Measurements from ENCODE around the gene TBC1D14.
A peak's percentile ranks its signal among the peaks of the same experiment; 100 is the strongest.
"Not testable (repeated sequence)": the region's sequence is repeated elsewhere in the genome, so short reads cannot be mapped to it uniquely, and the experiment has no call there.

TBC1D14 gene

GRCh38 chr4:6890358-6890757 is 19.3 kb upstream of the TBC1D14 start:
- no peak for DNase-seq (ENCODE audit: low spot score)

- not testable (repeated sequence) for DNase-seq (ENCODE audit: low spot score)
These were observed 18.7 kb upstream of the TBC1D14 start for GRCh38 chr4:6890971-6891370.

DNA sequence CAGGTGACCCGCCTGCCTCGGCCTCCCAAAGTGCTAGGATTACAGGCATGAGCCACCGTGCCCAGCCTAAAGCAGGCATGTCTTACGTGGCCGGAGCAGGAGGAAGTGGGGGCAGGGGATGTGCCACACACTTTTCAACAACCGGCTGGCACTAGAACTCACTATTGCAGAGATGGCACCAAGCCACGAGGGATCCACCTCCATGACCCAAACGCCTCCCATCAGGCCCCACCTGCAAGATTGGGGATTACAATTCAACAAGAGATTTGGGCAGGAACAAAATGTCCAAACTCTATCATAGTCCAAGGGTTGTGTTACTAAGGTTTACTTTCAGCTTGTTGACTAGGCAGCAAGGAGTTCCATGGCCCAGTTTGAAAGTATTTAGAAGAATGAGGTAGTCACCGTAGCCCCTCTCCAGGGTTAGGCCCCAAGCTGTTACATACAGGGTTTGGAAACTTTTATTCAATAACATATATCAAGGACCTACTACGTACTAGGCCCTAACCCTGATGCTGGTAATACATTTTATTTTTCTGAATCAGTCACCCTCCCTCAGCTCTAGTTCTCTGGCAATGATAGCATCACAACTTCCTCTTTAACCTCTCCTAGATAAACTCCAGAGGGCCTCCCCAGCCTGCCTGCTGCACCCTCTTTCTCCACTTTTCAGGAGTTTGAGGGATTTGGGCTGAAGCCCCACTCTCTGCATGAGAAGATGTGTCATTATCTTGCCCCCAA is 18.0 kb upstream of the TBC1D14 start:
- peak; percentile 41 for DNase-seq (ENCODE audit: low spot score)

GRCh38 chr4:6892190-6892908 is 17.3 kb upstream of the TBC1D14 start:
- DNase-seq (ENCODE audit: low spot score): peak; percentile 80

DNA sequence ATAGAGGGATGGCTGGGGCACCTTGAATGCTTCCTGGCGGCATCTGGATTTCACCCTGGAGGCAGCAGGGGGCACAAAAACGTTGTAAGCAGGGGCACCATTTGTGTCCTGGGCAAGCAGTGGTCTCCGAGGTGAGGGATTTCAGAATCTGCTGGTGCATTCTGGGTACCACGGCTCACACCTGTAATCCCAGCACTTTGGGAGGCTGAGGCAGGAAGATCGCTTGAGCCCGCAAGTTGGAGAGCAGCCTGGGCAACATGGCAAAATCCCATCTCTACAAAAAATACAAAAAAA is 16.8 kb upstream of the TBC1D14 start:
- DNase-seq (ENCODE audit: low spot score): no peak

DNA sequence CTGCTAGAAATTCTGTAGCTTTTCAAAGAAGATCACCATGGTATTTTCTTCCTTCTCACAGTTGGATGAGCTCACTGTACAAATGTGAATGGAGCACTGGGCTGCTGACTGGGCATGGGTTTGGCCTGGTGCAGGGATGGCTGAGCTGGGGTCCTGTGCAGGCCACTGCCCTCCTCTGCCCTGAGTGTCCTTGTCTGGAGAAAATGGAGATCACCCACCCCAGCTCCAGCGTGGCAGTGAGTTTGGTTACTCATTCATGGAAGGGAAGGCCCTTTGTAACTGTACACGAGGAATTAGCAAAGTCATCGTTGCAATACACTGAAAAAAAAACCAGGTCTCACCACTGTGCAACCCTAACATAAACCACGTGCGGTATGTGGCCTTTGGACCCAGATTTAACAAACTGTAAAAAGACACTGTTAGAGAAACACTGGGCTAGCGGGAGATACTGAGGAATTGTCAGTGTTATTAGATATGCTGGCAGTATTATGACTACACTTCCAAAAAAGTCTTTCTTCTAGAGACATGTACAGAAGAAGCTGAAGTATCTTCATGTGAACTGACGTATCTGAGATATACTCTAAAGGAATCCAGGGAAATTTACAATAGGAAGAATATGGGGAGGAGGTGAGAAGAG is 16.1 kb upstream of the TBC1D14 start:
- DNase-seq (ENCODE audit: low spot score): peak; percentile 65

- no peak for DNase-seq (ENCODE audit: low spot score)
These were observed 15.5 kb upstream of the TBC1D14 start for GRCh38 chr4:6894086-6894478.

DNA sequence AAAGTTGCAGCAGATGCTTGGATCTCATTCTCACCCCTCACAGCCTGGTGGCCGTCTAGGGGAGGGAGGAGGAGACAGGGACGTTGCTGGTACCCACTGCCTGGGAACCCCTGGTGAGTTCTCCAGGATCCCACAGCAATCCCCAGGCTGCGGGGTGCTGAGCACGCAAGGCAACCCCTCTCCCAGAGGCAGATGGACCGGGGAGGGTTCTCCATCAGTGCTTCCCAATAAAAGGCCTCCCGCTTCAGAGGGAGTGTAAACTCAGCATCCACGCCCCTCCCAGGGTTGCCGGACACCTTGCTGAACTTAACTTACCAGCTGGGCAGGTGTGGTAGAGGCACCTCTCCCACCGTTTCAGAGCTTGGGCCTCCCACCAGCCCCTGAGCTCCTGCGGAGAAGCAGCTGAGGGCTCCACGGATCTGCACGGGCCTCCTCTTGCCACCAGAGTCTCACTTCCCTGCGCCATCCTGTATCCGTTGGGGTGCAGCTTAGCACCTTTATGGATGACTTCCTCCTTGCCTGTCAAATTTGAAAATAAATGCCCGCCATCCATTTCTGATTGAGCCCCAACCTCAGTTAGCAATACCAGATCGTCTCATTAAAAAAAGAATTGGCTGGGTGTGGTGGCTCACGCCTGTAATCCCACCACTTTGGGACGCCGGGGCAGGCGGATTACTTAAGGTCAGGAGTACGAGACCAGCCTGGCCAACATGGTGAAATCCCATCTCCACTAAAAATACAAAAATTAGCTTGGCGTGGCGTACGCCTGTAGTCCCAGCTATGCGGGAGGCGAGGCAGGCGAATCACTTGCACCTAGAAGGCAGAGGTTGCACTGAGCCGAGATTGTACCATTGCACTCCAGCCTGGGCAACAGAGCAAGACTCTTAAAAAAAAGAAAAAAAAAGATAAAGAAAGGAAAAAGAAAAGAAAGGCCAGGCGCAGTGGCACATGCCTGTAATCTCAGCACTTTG is 14.8 kb upstream of the TBC1D14 start:
- no peak for DNase-seq (ENCODE audit: low spot score)

DNA sequence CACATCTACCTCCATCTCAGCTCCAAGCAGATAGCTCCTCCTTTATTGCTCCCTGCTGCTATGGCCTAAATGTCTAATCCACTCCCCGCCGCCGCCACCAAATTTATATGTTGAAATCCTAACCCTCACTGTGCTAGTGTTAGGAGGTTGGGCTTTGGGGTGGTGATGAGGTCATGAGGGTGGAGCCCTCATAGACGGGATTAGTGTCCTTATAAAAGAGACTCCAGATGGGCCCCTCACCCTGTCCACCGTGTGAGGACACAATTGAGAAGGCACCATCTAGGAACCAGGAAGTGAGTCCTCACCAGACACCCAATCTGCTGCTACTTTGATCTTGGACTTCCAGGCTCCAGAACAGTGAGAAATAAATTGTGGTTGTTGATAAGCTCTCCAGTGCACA is 13.6 kb upstream of the TBC1D14 start:
- no peak for DNase-seq (ENCODE audit: low spot score)

DNA sequence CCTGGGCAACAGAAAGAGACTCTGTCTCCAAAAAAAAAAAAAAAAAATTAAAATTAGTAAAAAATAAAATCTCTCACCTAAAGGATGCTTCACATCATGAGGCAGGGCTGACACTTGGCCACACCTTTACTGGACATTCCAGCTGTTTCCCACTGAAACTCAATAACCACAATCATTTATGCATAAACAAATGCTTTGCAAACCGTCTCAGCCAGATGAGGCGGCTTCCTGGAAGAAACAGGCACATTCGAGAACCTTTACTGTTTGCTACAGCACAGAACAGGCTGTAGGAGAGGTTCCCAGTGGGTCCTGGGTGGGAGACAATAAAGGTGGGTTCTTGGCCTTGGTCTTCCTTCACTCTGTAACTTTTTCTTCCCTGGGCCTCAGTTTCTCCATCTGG is 10.9 kb upstream of the TBC1D14 start:
- no peak for DNase-seq (ENCODE audit: low spot score)

DNA sequence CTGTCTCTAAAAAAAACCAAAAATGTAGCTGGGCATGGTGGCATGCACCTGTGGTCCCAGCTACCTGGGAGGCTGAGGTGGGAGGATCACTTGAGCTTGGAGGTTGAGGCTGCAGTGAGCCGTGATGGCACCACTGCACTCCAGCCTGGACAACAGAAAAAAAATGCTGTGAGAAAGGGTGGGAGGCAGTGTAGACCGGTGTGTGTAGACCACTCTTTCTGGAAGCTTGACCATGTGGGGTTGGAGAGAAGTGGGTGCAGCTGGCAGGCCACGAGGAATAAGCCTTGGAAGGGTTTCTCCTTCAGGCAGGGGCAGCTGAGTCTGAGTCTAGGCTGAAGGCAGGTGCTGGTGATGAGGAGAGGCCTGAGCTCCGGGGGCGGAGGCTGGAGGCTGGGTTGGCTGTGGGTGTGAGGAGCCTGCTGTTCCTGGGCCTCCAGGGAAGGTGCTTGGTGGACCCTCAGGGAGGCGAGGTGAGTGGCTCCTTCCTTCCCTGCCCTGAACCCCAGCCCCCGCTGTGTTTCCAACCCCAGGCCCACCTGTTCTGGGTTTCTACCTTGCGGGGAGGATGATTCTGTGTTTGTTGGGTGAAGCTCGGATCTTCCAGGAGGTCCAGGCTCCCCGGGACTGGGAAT is 9.3 kb upstream of the TBC1D14 start:
- DNase-seq (ENCODE audit: low spot score): no peak

- DNase-seq (ENCODE audit: low spot score): no peak
These were observed 8.7 kb upstream of the TBC1D14 start for GRCh38 chr4:6900956-6901355.

DNA sequence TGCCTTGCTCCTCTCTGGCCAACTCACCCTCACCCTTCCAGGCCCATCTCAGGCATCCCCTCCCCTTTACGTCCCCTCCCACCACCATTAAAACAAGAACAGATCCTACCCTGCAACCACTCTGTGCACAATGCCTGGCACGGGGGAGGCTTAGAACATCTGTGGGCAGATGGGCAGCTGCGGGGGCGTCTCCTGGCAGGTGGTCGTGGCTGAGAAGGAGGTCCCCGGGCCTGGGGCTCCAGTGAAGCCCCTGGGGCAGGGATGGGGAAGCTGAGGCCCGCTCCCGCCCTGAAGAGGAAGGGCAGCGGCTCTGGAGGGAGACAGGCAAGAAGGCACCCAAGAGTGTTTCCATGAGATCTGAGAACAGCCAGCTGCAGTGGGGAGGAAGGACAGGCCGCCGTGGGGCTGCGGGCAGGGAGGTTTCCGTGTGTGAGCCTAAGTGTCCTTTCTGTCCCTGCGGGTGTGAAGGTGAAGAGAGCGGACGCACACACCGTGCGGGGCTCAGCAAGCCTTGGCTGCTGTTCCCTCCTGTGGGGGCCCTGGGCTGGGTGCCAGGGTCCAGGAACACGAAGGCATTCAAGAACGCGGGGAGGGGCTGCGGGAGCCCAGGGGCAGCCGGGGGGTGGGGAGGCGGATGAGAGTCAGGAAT is 7.8 kb upstream of the TBC1D14 start:
- no peak for DNase-seq (ENCODE audit: low spot score)

GRCh38 chr4:6902318-6903042 is 7.1 kb upstream of the TBC1D14 start:
- no peak for DNase-seq (ENCODE audit: low spot score)

DNA sequence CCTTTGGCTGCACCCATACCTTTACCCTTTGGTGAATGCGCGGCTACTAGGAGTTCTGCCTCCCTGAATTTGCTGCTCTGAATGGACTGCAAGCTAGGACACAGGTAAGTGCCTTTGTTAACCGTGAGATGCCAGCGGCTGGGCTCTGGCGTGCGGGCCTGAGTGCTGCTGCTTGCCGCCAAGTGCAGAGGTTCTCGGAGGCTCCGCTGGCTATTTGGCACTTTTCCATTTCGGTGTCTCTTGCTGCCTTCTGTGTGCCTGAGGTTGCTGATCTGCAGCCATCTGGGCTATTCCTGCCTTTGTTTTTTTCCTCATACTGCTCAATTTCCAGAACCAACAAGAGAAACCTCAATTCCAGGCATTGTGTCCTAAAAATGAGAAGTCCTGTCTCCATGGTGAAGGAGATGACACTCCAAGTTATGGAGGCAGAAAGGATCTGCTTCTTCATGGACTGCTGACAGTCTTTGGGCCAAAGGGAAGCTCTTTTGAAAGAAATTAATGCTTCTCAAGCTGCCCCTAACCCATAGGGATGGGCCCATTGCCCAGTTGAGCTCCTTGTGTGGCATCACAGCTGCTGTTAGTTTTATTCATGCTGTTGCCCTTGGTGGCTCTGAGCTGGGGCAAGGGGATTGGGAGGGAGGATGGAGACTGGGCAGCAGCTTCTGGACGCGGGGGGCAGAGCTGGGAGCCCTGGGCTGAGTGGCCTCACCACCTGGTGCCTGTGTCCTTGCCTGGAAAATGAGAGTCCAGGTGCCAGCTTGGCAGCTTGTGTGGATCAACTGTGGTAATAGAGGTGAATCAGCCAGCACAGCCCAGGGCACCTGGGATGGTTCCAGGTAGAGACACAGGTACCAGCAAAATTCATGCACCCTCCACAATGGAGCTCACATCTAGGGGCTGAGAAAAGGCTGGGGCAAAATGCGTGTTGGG is 3.8 kb upstream of the TBC1D14 start:
- DNase-seq (ENCODE audit: low spot score): no peak

- DNase-seq (ENCODE audit: low spot score): not testable (repeated sequence)
These were observed 3.1 kb upstream of the TBC1D14 start for GRCh38 chr4:6906486-6906885.

DNA sequence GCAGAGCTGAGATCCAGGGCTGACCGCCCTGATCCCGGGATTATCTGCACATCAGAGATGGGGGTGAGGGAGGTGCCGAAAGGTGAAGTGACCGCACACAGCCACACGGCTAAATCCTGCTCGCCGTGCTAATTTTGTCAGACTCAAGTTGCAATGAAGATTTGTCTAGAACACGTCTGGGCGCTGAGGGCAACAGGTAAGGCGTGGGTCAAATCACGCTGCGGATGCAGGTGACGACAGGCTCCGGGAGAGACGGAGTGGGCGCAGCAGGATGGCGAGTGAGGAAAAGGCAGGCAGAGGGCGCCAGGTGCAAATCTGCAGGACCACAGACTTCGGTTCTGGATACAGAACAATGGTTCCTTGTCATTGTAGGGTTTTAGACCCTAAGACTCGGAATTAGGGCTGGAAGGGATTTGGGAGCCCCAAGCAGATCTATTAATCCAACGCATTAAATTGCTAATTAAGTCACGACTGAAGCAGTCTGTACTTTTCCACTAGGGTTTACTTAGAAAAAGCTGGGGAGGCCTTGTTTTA is 1.9 kb upstream of the TBC1D14 start:
- DNase-seq (ENCODE audit: low spot score): peak; percentile 19

DNA sequence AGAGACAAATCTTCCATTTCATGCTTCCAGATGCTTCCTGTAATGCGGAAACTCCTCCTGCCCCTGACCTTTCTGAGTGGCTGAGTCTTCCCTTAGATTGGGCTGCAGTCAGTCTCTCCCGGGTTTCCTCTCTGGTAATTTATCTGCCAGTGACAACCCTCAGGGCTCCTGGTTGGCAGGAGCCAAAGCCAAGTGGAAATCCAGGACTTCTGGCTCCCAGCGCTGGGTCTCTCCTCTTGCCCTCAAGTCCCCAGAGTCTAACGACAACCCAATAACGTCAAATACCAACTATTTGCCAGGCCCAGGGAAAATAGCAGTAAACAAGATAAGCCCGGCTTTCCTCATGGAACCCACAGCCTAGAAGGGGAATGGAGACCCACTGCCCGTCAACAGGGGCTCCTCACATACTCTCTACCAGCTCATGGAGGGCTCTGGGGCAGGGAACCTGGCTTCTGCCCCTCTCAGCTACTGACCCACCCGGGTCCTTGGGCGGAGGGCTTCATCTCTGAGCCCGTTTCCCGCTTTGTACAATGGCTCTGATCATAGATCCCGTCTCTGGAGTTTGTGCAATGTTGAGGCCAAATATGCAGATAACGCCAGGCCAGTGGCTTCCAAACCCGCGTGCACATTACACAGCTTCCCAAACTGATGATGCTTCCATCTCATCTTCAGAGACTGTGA is 1.1 kb upstream of the TBC1D14 start:
- no peak for DNase-seq (ENCODE audit: low spot score)

- DNase-seq (ENCODE audit: low spot score): no peak
These were observed 329 bp downstream of the TBC1D14 start for GRCh38 chr4:6909970-6910339.

Measured in hematopoietic multipotent progenitor cell treated with erythropoietin and hydrocortisone succinate and interleukin-3 and kit ligand, for 17 days (in vitro differentiated cells).